Measurements from ENCODE around the gene FBN2. TPM values are rescaled to one million over a fixed set of nuclear protein-coding genes. Genes with fewer than 3 reads are reported as not detected.

FBN2 gene
- total and polyA plus RNA-seq, 9 donors = 0.23 to 3.5 (median 1.0) TPM

- Histone ChIP-seq H3K4me1 (ENCODE audit: insufficient read depth) (no peaks in the 10 kb centered on the region), H3K36me3 (no peaks in the 10 kb centered on the region)
- no peak for DNase-seq
Observed at GRCh38 chr5:128304088-128304487, 234.0 kb downstream of the FBN2 start.

DNA sequence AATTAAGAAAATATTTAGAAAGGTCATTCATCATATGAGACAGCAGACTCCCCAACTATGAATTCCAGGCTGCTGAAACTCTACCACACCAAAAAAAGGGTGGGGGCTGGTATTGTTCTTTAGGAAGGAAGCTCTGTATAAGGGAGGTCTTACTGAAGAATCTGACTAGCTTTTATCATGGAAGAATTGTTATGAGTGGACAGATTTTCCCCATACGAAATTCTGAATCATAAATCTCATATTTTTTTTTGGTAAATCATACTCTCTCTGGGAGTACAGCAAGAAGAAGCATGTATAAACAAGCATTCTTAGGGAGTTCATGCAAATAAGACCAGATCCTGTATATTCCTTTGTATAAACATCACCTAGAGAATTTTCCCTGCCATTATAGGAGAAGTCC lies 234.5 kb downstream of the FBN2 start:
- intact Hi-C loops (cut with DNase I) = no loop called here
- 40 to 46% (median 44%) methylated on average over 1 of the region's 1 CpG for WGBS, 3 donors
- DNase-seq = no peak
- Histone ChIP-seq H3K27ac (no peak overlapping the region), H3K9me3 (no peaks in the 10 kb centered on the region), H3K4me3 (no peak overlapping the region), H3K27me3 (no peaks in the 10 kb centered on the region), H3K36me3 (no peaks in the 10 kb centered on the region), H3K4me1 (ENCODE audit: insufficient read depth) (no peaks in the 10 kb centered on the region)
- TF ChIP-seq CTCF (IDR thresholded peaks at IDR 0.05) = no peak
- TF ChIP-seq POLR2A (IDR thresholded peaks at IDR 0.05) = no peak
- no peak for TF ChIP-seq EP300 (IDR thresholded peaks at IDR 0.05)

More at GRCh38 chr5:128304088-128304487, 234.0 kb downstream of the FBN2 start:
- intact Hi-C loops (cut with DNase I) = no loop called here
- Histone ChIP-seq H3K4me3 (no peak overlapping the region), H3K9me3 (no peaks in the 10 kb centered on the region), H3K27ac (no peak overlapping the region), H3K27me3 (no peaks in the 10 kb centered on the region)
- TF ChIP-seq CTCF (IDR thresholded peaks at IDR 0.05) = no peak
- TF ChIP-seq POLR2A (IDR thresholded peaks at IDR 0.05) = no peak
- no peak for TF ChIP-seq EP300 (IDR thresholded peaks at IDR 0.05)

GRCh38 chr5:128300181-128300580 lies 237.9 kb downstream of the FBN2 start:
- Histone ChIP-seq H3K9me3 (no peaks in the 10 kb centered on the region), H3K27me3 (no peaks in the 10 kb centered on the region), H3K36me3 (no peaks in the 10 kb centered on the region), H3K4me1 (ENCODE audit: insufficient read depth) (no peaks in the 10 kb centered on the region), H3K4me3 (no peak overlapping the region), H3K27ac (no peak overlapping the region)
- TF ChIP-seq EP300 (IDR thresholded peaks at IDR 0.05) = no peak
- no peak for TF ChIP-seq CTCF (IDR thresholded peaks at IDR 0.05)
- TF ChIP-seq POLR2A (IDR thresholded peaks at IDR 0.05) = no peak
- DNase-seq = no peak
- 33 to 54% (median 50%) methylated on average over 4 of the region's 4 CpGs for WGBS, 3 donors
- intact Hi-C loops (cut with DNase I) = no loop called here

- H3K27me3 ChIP-seq = no peaks in the 10 kb centered on the region
- intact Hi-C loops (cut with DNase I) = no loop called here
- no peaks in the 10 kb centered on the region for H3K36me3 ChIP-seq
- H3K4me3 ChIP-seq = no peak overlapping the region
- 59 to 72% (median 61%) methylated on average over 2 of the region's 2 CpGs for WGBS, 3 donors
- no peak overlapping the region for H3K27ac ChIP-seq
- no peaks in the 10 kb centered on the region for H3K4me1 ChIP-seq (ENCODE audit: insufficient read depth)
- no peak for DNase-seq
- TF ChIP-seq EP300 (IDR thresholded peaks at IDR 0.05) (no peak), POLR2A (IDR thresholded peaks at IDR 0.05) (no peak), CTCF (IDR thresholded peaks at IDR 0.05) (no peak)
- no peaks in the 10 kb centered on the region for H3K9me3 ChIP-seq
Observed at GRCh38 chr5:128290152-128290858, 247.7 kb downstream of the FBN2 start.
